ENCODE measurements around the gene SMPD2. TPM values are rescaled to one million over a fixed set of nuclear protein-coding genes. Genes with fewer than 3 reads are reported as not detected.

The SMPD2 gene
- total and polyA plus RNA-seq, 2 of the 4 experiments (the other 2 are of a cell fraction), result 7.7 to 9.0 TPM

GRCh38 chr6:109465772-109466171, 25.2 kb downstream of the SMPD2 start:
- BruUV-seq (replicated peaks), result TSS peak; percentile 25
- POLR2A ChIA-PET (ENCODE audit: unreplicated experiment), result no interaction called here
- H3K9ac ChIP-seq (ENCODE audit: low read depth, low read length), result no peak overlapping the region

More at GRCh38 chr6:109465772-109466171, 25.2 kb downstream of the SMPD2 start:
- Histone ChIP-seq H3K36me3 (ENCODE audit: control insufficient read depth, insufficient read depth, low read length) (peaks cover 35% of the 10 kb centered on the region), H2BK20ac (ENCODE audit: low read depth, low read length) (no peak overlapping the region), H3K4me1 (ENCODE audit: control insufficient read depth, insufficient read depth, low read length) (peaks cover 5% of the 10 kb centered on the region), H2BK15ac (ENCODE audit: low read depth, low read length) (no peak overlapping the region), H3K9me1 (ENCODE audit: insufficient read depth, low read length) (peaks cover 7% of the 10 kb centered on the region), H3K4ac (ENCODE audit: low read depth, low read length) (no peak overlapping the region), H4K8ac (ENCODE audit: low read depth in 2 of 2, low read length in 2 of 2) (no peak overlapping the region), H2AK5ac (ENCODE audit: low read depth, low read length) (no peak overlapping the region), H2AFZ (replicated peaks; ENCODE audit: low read length, poor library complexity) (no peak overlapping the region), H3K79me1 (ENCODE audit: low read depth in 1 of 2, low read length in 2 of 2) (peaks cover 15 to 39% of the 10 kb centered on the region in 2 experiments; a peak in 3 of 4 replicates), H2BK120ac (ENCODE audit: low read depth, low read length) (no peak overlapping the region), H4K91ac (ENCODE audit: insufficient read depth, low read depth, low read length) (no peak overlapping the region), H4K5ac (ENCODE audit: low read depth, low read length) (no peak overlapping the region), H3K23ac (ENCODE audit: low read depth, low read length) (no peak overlapping the region), H3K56ac (ENCODE audit: extremely low read depth, insufficient read depth, low read length) (no peak overlapping the region), H4K20me1 (ENCODE audit: insufficient read depth, low read length) (no peaks in the 10 kb centered on the region; the same call in 1 of the 2 replicates), H3K4me3 (ENCODE audit: insufficient read depth, low read depth, low read length) (no peak overlapping the region), H3K9me3 (ENCODE audit: control insufficient read depth, insufficient read depth, low read length) (no peaks in the 10 kb centered on the region), H3K14ac (replicated peaks; ENCODE audit: low read depth, low read length) (no peak overlapping the region), H3K18ac (ENCODE audit: low read depth, low read length) (no peak overlapping the region), H3K27ac (ENCODE audit: insufficient read depth, low read length) (no peak overlapping the region), H3K4me2 (ENCODE audit: low read depth, low read length) (no peak overlapping the region), H2BK5ac (ENCODE audit: low read depth, low read length, poor library complexity, severe bottlenecking) (no peak overlapping the region), H3K27me3 (ENCODE audit: control insufficient read depth, insufficient read depth, low read length) (no peaks in the 10 kb centered on the region), H2AK9ac (replicated peaks; ENCODE audit: low read depth, low read length, poor library complexity) (no peak overlapping the region)
- DNase-seq (no peak), ATAC-seq (ENCODE audit: low read depth) (no peak)
- CTCF ChIA-PET, result no interaction called here
- intact Hi-C loops (cut with micrococcal nuclease), result no loop called here
- in situ Hi-C loops (cut with MboI; ENCODE audit: low sequenced_read_pairs), result no loop called here
- dilution Hi-C loops (cut with HindIII; ENCODE audit: low sequenced_read_pairs, unreplicated experiment), result no loop called here
- WGBS, 2 experiments (ENCODE audit: extremely low coverage in 2 of 2, insufficient read length in 1 of 2), result 100% methylated on average over 2 of the region's 7 CpGs; no CpG with 5 or more reads in 1 of the 2 experiments
- TF ChIP-seq RFX5 (IDR thresholded peaks at IDR 0.05; ENCODE audit: low read depth, low read length) (no peak), FOS (IDR thresholded peaks at IDR 0.05; ENCODE audit: low read depth, low read length) (no peak), CHD1 (IDR thresholded peaks at IDR 0.05; ENCODE audit: low read depth, low read length) (no peak), BHLHE40 (IDR thresholded peaks at IDR 0.05; ENCODE audit: low read depth, low read length) (no peak), NFE2L2 (IDR thresholded peaks at IDR 0.05; ENCODE audit: low read depth, low read length) (no peak), MAZ (IDR thresholded peaks at IDR 0.05; ENCODE audit: borderline replicate concordance, low read depth, low read length) (no peak), RCOR1 (IDR thresholded peaks at IDR 0.05; ENCODE audit: insufficient replicate concordance, low read length) (no peak), ELK1 (IDR thresholded peaks at IDR 0.05; ENCODE audit: borderline replicate concordance, low read depth, low read length) (no peak), SMC3 (IDR thresholded peaks at IDR 0.05; ENCODE audit: low read depth, low read length) (no peak), POLR2A (IDR thresholded peaks at IDR 0.05; ENCODE audit: low read depth, low read length) (no peak), MAFK (IDR thresholded peaks at IDR 0.05; ENCODE audit: low read depth, low read length) (no peak), CEBPB (IDR thresholded peaks at IDR 0.05; ENCODE audit: low read depth, low read length) (no peak), RAD21 (IDR thresholded peaks at IDR 0.05; ENCODE audit: low read length) (no peak)
- TF ChIP-seq, protein P1, sequence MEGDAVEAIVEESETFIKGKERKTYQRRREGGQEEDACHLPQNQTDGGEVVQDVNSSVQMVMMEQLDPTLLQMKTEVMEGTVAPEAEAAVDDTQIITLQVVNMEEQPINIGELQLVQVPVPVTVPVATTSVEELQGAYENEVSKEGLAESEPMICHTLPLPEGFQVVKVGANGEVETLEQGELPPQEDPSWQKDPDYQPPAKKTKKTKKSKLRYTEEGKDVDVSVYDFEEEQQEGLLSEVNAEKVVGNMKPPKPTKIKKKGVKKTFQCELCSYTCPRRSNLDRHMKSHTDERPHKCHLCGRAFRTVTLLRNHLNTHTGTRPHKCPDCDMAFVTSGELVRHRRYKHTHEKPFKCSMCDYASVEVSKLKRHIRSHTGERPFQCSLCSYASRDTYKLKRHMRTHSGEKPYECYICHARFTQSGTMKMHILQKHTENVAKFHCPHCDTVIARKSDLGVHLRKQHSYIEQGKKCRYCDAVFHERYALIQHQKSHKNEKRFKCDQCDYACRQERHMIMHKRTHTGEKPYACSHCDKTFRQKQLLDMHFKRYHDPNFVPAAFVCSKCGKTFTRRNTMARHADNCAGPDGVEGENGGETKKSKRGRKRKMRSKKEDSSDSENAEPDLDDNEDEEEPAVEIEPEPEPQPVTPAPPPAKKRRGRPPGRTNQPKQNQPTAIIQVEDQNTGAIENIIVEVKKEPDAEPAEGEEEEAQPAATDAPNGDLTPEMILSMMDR (conservative IDR thresholded peaks at IDR 0.05; ENCODE audit: low read depth, low read length), result no peak
- TF ChIP-seq, protein P2, sequence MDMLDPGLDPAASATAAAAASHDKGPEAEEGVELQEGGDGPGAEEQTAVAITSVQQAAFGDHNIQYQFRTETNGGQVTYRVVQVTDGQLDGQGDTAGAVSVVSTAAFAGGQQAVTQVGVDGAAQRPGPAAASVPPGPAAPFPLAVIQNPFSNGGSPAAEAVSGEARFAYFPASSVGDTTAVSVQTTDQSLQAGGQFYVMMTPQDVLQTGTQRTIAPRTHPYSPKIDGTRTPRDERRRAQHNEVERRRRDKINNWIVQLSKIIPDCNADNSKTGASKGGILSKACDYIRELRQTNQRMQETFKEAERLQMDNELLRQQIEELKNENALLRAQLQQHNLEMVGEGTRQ (IDR thresholded peaks at IDR 0.05; ENCODE audit: low read depth, low read length), result no peak

Data from IMR-90 (cell line).